SIG-M5 treated with dmso at 0.1 percent for 504 hours (cell line): ENCODE measurements around the gene PDCD7.
"Not testable (repeated sequence)": the region's sequence is repeated elsewhere in the genome, so short reads cannot be mapped to it uniquely, and the experiment has no call there.

Experiments
- DNase-seq: peaks from one replicate; lab custom pipeline; 2025; ENCODE audit not compliant: unreplicated experiment; lab: John Stamatoyannopoulos, UW

PDCD7 gene, protein sequence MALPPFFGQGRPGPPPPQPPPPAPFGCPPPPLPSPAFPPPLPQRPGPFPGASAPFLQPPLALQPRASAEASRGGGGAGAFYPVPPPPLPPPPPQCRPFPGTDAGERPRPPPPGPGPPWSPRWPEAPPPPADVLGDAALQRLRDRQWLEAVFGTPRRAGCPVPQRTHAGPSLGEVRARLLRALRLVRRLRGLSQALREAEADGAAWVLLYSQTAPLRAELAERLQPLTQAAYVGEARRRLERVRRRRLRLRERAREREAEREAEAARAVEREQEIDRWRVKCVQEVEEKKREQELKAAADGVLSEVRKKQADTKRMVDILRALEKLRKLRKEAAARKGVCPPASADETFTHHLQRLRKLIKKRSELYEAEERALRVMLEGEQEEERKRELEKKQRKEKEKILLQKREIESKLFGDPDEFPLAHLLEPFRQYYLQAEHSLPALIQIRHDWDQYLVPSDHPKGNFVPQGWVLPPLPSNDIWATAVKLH

DNA sequence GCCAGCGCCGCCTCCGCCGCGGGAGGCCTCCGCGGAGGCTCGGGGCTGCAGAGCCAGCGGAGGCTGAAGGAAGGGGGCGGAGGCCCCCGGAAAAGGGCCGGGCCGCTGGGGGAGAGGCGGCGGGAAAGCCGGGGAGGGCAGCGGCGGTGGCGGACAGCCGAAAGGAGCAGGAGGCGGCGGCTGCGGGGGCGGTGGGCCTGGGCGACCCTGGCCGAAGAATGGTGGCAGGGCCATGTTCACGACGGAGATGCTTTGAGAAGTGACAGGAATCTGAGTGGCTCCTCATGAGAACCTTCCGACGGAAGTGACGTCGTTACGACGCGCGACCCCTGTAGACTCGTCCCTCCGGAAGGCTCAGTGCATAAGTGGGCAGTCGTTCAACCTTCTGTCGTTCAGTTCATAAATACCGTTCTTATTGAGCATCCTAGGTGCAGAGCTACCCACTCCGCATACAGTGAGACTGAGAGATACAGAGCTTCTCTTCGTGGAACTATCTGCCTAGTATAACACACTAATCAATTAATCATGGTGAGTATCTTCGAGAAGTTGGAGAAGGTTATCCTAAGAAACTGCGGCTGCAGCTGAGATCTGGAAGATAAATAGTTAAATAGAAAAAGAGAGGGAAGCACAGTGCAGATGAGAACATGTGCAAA lies at the start of gene PDCD7:
Gene PDCD7, minus strand, starts transcription at position 261 of the 653 bp plus-strand sequence. Its CDS starts 27 bp downstream, at position 234.
- peak; percentile 94 for DNase-seq

DNA sequence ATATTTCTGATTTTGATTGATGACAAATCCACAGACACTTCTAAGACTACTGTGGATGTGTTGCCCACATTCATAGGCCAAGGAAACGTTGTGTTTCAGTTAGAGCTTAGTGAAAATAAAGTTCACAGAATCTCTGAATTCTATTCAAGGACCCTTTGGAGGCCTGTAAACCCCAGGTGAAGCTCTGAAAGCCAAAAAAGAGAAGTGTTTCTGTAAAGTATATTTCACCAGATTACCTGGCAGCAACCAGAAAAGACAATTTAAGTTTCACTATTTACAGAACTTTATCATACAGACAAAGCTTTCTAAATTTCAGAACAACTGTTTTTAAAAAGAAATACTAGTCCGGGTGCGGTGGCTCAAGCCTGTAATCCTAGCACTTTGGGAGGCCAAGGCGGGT lies 48.9 kb upstream of the PDCD7 start:
- DNase-seq: no peak

DNA sequence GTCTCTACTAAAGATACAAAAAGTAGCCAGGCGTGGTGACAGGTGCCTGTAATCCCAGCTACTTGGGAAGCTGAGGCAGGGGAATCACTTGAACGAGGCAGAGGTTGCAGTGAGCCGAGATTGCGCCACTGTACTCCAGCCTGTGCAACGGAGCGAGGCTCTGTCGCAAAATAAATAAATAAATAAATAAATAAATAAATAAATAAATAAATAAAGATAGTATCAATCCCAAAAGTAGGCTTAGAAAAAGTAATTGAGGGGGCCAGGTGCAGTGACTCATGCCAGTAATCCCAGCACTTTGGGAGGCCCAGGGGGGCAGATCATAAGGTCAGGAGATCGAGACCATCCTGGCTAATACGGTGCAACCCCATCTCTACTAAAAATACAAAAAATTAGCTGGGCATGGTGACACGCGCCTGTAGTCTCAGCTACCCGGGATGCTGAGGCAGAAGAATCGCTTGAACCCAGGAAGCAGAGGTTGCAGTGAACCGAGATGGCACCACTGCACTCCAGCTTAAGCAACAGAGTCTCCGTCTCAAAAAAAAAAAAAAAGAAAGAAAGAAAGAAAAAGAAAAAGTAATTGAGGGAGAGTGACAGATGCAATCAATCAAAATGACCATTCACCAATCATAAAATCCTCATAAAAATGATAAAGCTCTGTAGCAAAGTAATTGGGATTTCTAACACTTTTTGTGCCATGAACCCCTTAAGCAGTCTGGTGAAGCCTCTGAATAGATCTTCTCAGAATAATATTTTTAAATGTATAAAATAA lies 48.2 kb upstream of the PDCD7 start:
- DNase-seq: not testable (repeated sequence)

DNA sequence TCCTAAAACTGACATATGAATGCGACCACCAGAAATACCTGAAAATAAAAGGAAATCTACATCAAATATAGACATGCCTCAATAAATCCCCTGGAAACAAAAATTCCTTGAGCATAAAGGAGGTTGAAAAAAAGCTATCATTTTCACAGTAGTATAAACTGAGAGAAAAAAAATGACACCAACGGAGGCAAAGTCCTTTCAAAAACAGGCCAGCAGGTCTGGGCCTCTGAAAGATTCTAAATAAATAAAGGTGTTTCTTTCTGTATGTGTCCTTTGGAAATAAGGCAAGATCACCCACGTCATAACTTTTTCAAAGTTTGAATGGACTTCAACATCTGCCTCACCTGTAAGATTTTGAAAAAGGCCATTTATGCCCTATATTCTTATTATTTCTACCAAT lies 46.6 kb upstream of the PDCD7 start:
- no peak for DNase-seq

DNA sequence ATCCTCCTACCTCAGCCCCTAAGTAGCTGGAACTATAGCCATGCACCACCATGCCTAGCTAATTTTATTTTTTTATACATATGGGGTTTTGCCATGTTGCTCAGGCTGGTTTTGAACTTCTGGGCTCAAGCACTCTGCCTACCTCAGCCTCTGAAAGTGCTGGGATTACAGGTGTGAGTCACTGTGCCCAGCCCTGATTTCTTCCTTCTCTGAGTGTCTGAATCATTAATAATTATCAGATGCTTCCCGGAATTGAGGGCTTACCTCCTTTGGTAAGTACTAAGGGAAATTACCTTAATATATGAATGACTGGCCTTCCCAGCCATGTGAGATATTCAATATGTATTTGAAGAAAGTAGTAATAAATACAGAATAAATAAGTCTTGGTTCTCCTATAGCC lies 44.3 kb upstream of the PDCD7 start:
- DNase-seq: no peak

DNA sequence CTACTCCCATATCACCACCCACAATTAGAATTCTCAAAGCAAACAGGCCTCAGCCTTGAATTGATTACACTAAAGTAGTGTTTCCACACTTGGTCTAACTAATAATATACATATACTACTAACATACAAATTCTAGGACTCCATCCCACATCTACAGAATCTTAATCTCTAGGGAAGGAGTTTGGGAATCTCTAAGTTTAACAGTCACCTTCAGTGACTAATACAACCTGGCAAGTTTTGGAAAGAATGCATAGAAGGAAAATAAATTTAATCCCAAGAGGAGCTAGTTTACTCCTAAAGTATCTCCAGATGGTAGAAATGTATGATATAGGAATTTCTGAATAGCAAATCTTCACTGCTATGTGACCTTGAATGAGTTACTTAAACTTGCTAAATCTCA lies 42.4 kb upstream of the PDCD7 start:
- no peak for DNase-seq

DNA sequence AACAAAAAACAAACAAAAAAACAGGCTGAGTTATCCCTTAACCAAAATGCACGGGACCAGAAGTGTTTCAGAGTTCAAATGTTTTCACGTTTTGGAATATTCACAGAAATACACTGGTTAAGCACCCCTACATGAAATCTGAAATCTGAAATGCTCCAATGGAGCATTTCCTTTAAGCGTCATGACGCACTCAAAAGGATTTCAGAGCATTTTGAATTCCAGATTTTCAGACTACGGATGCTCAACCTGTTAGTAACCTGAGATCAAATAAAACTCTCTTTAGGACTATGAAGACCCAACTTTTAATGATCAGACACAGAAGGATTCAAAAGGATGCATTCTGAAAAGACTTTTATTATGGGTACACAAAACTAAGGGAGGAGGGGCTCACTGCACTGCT lies 41.9 kb upstream of the PDCD7 start:
- no peak for DNase-seq

DNA sequence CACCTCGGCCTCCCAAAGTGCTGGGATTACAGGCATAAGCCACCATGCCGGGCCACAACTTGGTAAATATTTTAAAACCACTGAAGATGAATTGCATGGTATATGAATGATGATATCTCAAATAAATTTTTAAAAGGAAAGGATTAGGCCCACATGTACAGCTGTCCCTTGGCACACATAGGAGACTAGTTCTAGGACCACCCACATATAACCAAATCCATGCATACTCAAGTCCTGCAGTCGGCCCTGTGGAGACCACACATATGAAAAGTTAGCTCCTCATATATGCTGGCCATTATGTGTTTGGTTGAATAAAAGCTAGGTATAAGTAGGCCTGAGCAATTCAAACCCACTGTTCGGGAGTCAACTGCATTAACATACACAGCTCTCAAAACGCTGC lies 40.9 kb upstream of the PDCD7 start:
- DNase-seq: no peak

DNA sequence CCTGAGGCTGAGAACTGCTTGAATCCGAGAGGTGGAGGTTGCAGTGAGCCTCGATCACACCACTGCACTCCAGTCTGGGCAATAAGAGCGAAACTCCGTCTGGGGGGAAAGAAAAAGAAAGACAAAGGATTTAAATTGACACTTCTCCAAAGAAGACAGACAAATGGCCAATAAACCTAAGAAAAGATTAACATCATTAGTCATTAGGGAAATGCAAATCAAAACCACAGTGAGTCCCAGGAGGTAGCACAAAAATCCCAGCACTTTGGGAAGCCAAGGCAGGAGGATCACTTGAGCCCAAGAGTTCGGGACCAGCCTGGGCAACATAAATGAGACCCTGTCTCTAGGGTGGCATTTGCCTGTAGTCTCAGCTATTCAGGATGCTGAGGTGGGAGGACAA lies 38.9 kb upstream of the PDCD7 start:
- DNase-seq: no peak

DNA sequence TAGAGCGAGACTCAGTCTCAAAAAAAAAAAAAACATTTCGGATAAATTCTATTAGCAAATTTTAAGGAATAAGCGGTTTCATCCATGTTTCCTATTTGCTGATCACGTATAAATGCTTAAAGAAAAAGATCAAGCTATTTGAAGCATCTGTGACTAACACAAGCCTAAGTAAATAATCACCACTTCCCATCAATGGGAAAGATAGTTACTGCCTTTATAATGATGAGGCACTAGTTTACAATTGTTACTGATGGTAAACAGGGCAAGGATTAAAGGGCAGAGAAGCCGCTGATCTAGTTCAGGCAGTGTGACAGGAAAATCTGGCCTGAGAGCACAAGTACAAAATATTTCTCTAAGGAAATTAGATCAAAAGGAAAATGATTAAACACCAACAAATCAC lies 37.8 kb upstream of the PDCD7 start:
- no peak for DNase-seq

DNA sequence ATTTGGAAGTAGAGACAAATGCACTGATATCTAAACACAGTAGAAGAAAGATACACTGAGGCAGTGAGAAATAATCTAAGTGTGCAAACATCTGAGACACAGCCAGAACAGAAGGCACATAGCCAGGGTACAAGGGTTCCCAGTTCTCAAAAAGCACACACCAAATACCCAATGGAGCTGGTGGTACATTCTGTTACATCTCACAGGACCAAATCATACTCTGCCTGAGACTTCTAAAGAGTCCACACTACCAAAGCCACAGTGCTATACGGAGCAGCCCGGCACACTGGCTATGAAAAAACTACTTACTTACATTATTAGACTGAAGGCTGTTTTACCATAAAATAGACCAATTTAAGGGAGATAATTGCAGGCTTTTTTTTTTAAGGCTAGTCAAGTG lies 32.3 kb upstream of the PDCD7 start:
- DNase-seq: no peak

DNA sequence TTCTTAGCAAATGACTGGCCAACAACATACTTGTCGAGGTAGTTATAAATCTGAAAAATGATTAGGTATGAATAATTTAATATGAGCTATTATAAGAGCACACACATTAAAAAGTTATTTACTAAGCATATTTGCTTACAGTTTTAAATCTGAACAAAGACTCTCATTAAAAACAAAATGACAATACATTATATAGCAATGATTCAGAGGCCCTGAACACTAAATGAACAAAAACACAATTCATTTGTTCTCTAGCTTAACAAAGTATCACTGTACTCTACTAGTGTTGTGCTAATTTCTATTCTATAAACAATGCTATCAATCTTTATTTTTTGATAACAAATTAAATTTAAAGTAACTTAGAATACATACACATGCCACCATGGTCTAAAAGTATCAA lies 30.5 kb upstream of the PDCD7 start:
- no peak for DNase-seq

DNA sequence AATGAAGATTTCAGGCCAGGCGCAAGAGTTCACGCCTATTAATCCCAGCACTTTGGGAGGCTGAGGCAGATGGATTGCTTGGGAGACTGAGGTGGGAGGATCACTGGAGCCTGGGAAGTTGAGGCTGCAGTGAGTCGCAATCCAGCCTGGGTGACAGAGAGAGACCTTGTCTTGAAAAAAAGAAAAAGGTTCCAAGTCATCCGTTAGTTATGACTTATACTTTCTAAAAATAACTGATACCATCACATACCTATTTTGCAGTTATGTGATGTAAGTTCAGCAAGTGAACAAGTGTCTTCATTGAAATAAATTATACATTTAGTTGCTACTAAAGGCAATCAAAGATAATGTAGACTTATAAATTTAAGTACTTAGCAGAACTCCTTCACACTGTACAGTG lies 29.4 kb upstream of the PDCD7 start:
- DNase-seq: no peak

DNA sequence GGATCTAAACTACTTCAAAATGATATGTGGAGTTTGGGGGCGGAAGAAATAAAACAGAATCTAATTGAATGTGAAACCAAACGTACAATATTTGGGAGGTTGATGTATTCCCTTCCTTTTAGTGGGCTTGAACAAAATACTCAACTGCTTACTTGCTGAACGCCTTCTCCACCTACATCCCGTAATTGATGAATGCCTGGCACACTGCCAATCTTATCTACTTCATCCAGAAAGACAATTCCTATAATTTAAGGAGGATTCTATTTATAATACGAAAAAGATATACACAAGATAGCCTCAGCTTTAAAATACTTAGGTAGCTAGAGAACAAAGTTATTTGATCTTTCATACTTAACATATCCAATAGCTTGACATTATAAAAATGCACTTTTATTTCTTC lies 23.1 kb upstream of the PDCD7 start:
- DNase-seq: no peak

DNA sequence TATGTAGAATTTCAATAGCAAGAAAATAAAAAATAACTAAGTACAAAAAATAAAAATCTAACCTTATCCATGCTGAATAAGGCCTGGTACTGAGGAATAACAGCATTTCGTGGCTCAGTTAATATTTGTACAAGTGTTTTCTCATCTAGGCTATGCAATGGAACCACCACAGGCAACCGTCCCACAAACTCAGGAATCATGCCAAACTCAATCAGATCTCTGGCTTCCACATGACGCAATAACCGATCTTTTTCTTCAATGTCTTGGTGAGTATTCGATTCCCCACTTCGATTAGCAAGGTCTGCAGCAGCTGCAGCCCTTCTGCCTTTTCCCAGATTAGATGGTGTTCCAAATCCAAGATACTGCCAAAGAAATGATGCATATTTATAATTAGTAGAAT lies 21.1 kb upstream of the PDCD7 start:
- DNase-seq: no peak

DNA sequence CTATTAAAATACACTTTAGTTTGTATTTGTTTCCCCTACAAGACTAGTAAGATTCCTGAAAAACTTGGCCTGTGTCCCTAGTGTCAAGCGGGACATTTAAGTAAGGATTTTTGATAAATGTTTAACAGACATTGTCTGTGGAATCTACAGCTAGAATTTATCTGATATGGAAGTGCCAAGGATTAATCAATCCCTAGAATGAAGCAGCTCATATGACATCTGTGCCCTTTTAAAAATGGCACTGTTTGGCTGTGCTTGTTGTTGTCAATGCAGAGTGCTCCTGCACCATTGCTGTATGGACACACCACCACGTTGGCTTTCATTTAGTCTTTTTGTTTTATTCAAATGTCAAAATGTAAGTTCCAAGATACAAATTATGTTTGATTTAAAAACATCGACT lies 14.3 kb upstream of the PDCD7 start:
- no peak for DNase-seq

DNA sequence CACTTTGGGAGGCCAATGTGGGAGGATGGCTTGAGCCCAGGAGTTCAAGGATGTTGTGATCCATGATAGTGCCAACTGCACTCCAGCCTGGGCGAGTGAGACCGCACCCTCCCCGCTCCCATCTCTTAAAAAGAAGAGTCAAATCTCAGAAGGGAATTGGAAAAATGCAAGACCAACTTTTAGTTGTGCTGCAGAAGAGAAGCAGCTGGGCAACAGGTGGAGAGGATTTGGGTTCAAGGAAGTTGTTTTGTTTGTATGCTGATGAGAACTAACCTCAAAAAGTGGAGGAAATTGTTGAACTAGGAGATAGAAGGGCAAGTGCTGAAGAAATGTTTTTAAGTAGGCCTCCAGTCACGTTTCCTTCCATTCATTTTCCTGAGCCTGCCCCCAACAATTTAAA lies 12.8 kb upstream of the PDCD7 start:
- no peak for DNase-seq

DNA sequence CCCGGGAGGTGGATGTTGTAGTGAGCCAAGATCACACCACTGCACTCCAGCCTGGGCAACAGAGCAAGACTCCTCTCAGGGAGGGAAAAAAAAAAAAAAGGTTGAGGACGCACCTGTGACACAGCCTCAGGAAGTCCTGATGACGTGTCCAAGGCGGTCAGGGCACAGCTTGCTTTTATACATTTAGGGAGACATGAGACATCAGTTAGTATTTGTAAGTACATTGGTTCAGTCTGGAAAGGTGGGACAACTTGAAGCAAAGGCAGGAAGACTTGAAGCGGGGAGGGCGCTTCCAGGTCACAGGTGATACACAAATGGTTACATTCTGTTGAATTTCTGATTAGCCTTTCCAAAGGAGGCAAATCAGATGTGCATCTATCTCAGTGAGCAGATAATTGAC lies 5.0 kb upstream of the PDCD7 start:
- DNase-seq: not testable (repeated sequence)

DNA sequence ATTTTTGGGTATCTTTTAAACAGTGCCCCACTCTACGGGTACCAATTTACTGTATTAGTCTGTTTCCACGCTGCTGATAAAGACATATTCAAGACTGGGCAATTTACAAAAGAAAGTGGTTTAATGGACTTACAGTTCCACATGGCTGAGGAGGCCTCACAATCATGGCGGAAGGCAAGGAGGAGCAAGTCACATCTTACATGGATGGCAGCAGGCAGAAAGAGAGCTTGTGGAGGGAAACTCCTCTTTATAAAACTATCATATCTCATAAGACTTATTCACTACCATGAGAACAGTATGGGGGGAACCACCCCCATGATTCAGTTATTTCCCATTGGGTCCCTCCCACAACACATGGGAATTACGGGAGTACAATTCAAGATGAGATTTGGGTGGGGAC lies 4.3 kb upstream of the PDCD7 start:
- not testable (repeated sequence) for DNase-seq

DNA sequence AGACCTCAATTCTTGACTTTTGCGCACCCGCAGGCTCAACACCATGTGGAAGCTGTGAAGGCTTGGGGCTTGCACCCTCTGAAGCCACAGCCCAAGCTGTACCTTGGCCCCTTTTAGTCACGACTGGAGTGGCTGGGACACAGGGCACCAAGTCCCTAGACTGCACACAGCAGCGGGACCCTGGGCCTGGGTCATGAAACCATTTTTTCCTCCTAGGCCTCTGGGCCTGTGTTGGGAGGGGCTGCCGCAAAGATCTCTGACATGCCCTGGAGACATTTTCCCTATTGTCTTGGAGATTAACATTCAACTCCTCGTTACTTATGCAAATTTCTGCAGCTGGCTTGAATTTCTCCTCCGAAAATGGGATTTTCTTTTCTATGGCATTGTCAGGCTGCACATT lies 3.5 kb upstream of the PDCD7 start:
- DNase-seq: not testable (repeated sequence)

DNA sequence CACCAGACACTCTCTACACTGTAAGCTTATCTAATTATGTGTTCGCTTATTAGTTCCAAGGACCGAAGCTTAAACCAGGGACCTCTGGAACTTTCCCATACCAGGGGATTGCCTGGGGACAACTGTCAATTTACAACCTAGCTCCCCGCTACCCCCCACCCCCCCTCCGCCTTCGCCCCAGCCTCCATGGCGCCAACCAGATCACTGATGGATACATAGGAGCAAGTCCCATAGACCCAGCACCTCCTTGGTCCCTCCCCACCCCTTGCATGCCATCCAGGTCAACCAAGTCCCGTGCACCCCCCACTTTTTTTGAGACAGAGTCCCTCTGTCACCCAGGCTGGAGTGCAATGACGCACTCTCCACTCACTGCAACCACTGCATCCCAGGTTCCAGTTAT lies 930 bp upstream of the PDCD7 start:
- DNase-seq: no peak
